Muscle of arm (tissue), 12 donors: ENCODE measurements around the gene SFT2D2. TPM values are rescaled to one million over a fixed set of nuclear protein-coding genes. Genes with fewer than 3 reads are reported as not detected.

Experiments
- DNase-seq: peaks from one replicate; pipeline ENCODE4 v3.0.0-alpha.2; 2013
- polyA plus RNA-seq, 12 donors: library from polyadenylated mRNA; unstranded; fragments of 120-200 nt; gene quantifications; one replicate each; pipeline ENCODE4 v1.2.1, GENCODE V29; 2013; ENCODE audit not compliant: insufficient read length in 12 of 12

The SFT2D2 gene
- polyA plus RNA-seq, 12 donors: 7.1 to 14.3 (median 10.6) TPM; not detected in 1

GRCh38 chr1:168220470-168220871 lies 5.3 kb upstream of the SFT2D2 start:
- DNase-seq: no peak

- DNase-seq: no peak
Observed at GRCh38 chr1:168221275-168221674, 4.5 kb upstream of the SFT2D2 start.

GRCh38 chr1:168223261-168223660 lies 2.5 kb upstream of the SFT2D2 start:
- DNase-seq: no peak

DNA sequence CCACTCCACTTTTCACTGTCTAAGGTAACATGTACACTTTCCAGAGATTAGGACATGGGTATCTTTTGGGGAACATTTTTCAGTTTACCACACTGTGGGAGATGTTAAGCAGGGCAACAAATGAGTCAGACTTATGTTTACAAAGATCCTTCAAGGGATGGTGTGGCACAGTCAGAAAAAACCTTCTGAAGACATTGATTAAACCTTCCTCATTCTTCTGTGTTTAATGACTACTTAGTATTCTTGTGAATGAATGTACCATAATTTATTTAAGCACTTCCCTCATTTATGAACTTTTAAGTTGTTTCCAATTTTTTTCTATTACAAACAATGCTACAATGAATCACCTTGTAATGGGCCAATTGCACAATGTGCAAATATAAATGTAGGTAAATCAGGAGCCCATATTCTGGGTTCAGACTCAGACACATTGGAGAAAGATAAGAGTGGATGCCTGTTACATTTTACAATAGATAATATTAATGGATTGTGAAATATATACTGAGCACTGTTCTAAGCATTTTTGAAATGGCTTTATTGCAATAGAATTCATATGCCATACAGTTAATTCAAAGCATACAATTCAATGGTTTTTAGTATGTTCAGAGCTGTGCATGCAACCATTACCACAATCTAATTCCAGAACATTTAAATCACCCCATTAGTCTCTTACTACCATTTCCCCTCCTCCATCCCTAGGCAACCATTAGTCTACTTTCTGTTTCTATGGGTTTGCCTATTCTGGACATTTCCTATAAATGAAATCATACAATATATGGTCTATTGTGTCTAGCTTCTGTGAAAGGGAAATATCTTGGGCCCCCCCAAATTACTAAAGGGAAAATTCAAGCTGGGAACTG lies 1.9 kb upstream of the SFT2D2 start:
- no peak for DNase-seq

DNA sequence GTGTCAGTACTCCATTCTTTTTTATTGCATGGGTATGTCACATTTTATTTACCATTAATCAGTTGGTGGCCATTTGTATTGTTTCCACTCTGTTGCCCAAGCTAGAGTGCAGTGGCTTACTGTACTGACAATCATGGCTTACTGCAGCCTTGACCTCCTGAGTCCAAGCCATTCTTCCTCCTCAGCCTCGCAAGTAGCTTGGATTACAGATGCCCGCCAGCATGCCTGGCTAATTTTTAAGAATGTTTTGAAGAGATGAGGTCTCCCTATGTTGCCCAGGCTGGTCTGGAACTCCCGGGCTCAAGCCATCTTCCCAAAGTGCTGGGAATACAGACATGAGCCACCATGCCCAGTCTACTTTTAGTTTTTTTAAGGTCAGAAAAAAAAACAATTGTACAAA lies 813 bp upstream of the SFT2D2 start:
- no peak for DNase-seq

- DNase-seq: no peak
Observed at GRCh38 chr1:168227620-168228019, 1.8 kb downstream of the SFT2D2 start.

DNA sequence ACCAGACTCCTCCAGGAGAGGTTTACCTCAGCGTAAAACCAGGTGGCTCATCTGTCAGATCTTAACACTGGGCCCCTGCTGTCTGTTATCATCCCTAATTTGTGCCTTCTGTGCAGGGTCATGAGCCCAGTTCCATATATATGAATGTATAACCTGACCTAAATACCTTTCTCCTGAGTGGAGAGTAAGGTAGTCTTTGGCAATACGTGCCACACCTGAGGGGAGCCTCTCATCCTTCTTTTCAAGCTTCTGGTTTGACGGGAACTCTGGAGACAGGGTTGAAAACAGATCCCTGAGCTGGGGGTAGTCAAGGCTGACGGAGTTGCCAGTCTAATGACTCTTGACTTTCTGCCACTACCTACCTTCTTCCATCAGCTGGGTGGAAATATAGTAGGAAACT lies 4.1 kb downstream of the SFT2D2 start:
- no peak for DNase-seq

GRCh38 chr1:168230709-168231108 lies 4.9 kb downstream of the SFT2D2 start:
- DNase-seq: no peak

DNA sequence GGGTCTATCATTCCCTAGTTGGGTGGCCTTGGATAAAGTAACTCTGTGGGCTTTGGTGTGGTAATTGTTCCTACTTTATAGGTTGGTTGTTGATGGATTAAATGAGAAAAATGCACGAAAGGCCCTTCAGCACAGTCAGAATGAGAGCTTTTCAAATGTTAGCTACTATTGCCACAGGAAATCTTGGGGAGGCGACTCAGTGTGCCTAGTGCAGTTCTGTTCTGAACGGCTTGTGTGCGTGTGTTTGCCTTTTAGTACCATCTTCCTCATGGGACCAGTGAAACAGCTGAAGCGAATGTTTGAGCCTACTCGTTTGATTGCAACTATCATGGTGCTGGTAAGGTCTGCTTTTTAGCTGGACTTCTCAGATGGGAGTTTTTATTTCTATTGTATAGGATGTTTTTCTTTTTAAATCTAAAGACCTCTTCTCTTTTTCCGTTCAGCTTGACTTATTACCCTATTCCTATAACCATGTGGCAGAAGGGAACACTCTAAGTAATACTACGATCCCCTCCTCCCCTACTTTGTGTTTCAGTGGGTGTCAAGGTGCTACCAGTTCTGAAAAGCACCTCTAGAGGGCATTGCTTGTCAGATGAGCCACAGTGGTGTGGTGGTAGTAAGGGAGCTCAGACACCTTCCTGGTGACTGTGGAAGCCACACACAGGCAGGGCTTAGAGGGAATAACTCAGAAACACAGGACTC lies 9.2 kb downstream of the SFT2D2 start:
- DNase-seq: no peak

GRCh38 chr1:168235548-168235885 lies 9.7 kb downstream of the SFT2D2 start:
- DNase-seq: no peak

- no peak for DNase-seq
Observed at GRCh38 chr1:168235937-168236336, 10.1 kb downstream of the SFT2D2 start.

DNA sequence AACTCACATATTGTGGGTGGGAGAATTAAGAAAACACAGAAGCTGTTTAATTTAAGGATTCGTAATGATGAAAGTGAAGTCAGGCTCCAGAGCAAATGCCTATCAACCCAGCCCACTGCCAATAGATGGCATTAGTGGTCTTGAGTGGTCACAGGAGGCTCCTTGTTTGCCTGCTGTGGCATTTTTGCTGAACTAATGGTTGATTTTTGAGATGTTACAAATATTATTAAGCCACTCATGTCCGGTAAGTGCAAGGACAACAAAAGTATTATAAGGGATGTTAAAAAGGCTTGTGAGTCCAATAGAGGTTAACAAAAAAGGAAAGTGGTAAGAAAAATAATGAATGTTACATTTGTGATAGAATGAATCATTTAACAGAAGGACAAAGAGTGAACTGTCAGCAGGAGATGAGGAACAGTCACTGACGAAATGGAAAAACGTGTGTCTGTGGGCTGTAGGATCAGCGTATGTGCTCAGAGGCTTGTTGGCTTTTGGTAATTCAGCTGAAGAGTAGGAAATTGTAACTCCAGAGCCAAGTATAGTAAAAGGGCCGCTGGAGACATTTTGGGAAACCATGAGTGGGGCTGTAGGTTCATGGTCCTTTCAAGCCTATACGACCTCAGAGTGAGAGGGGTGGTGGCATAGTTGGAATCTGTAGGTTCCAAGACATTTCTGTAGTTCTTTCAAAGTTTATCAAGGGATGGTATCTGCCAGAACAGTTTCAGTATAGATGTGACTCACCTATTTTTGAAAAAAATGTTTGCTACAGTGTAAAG lies 11.2 kb downstream of the SFT2D2 start:
- no peak for DNase-seq

DNA sequence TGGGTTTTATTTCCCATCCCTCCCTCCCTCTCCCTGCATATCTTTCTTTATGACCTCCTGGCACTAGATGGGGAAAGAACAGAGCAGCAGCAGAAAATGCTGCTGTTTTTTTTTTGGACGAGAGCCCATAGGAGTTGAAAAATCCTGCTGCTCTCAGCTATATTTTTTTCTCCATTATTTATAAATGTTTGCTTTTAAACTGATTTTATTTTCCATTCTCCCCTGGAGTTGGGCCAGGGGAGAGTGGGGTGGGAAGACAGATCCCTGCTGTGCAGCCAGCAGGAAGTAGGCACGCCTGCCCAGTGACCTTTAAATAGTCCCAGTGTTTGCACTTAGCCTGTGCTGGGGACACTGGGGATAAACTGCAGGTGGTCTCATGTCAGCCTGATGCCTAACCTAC lies 17.4 kb downstream of the SFT2D2 start:
- DNase-seq: peak; percentile 52

GRCh38 chr1:168243636-168244212 lies 17.9 kb downstream of the SFT2D2 start:
- no peak for DNase-seq

- no peak for DNase-seq
Observed at GRCh38 chr1:168245042-168245441, 19.2 kb downstream of the SFT2D2 start.

DNA sequence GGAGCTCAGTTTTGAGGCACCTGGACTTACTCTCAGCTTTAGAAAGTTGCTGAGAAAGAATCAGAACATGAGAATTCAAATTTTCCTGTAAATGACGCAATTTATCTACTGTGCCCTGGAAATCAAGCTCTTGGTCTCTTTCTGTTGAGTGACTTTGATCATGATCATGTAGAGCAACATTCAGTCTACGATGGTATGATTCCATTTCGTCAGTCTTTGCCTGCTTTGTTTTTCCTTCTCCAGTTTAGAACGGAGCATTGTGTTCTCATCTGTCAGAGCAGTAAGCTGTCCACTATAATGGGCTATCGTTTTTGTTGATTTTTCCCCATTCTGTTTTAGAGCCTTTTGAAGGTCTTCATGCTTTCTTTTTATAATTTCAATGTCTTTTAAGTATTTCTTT lies 20.7 kb downstream of the SFT2D2 start:
- DNase-seq: no peak

GRCh38 chr1:168252204-168252733 lies 26.5 kb downstream of the SFT2D2 start:
- DNase-seq: no peak

DNA sequence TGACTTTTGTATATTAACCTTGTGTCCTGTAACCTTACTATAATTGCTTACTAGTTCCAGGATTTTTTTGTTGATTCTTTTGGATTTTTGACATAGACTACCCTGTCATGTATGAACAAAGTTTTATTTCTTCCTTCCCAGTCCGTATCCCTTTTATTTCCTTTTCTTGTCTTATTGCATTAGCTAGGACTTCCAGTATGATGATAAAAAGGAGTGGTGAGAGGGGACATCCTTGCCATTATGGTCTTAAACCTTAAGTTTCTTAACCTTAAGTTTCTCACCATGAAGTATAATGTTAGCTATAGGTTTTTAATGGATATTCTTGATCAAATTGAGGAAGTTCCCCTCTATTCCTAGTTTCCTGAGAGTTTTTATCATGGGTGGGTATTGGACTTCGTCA lies 30.4 kb downstream of the SFT2D2 start:
- DNase-seq: no peak

GRCh38 chr1:168257397-168257796 lies 31.6 kb downstream of the SFT2D2 start:
- DNase-seq: no peak

GRCh38 chr1:168259567-168259966 lies 33.8 kb downstream of the SFT2D2 start:
- no peak for DNase-seq

DNA sequence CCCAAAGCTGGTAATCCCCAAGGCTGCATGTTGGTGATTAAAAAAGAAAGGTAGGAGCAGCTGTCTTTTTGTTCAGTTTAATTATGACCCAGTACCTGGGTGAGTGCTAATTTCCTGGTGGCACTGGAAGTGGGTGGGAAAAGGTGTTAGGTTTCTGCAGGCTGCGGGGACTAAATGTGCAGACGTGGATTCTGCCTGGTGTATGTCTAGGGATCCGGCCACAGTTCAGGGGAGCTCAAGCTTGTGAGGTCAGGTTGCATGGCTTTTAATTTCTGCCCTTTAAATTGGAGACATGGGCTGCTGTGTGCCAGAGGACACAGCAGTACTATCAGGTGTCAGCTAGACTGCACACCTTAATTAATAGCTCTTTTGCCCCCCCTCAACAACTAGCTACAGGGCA lies 34.6 kb downstream of the SFT2D2 start:
- DNase-seq: no peak

- DNase-seq: peak; percentile 52
Observed at GRCh38 chr1:168261390-168261789, 35.6 kb downstream of the SFT2D2 start.
